HG03460 (cell line): ENCODE data around the gene SLC22A23.

Source experiments
- ATAC-seq: cut with Tn5 transposase; IDR thresholded peaks from one replicate; pipeline ENCODE4 v1.9.1; 2021; ENCODE audit not compliant: unreplicated experiment

Gene SLC22A23, protein sequence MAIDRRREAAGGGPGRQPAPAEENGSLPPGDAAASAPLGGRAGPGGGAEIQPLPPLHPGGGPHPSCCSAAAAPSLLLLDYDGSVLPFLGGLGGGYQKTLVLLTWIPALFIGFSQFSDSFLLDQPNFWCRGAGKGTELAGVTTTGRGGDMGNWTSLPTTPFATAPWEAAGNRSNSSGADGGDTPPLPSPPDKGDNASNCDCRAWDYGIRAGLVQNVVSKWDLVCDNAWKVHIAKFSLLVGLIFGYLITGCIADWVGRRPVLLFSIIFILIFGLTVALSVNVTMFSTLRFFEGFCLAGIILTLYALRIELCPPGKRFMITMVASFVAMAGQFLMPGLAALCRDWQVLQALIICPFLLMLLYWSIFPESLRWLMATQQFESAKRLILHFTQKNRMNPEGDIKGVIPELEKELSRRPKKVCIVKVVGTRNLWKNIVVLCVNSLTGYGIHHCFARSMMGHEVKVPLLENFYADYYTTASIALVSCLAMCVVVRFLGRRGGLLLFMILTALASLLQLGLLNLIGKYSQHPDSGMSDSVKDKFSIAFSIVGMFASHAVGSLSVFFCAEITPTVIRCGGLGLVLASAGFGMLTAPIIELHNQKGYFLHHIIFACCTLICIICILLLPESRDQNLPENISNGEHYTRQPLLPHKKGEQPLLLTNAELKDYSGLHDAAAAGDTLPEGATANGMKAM

DNA sequence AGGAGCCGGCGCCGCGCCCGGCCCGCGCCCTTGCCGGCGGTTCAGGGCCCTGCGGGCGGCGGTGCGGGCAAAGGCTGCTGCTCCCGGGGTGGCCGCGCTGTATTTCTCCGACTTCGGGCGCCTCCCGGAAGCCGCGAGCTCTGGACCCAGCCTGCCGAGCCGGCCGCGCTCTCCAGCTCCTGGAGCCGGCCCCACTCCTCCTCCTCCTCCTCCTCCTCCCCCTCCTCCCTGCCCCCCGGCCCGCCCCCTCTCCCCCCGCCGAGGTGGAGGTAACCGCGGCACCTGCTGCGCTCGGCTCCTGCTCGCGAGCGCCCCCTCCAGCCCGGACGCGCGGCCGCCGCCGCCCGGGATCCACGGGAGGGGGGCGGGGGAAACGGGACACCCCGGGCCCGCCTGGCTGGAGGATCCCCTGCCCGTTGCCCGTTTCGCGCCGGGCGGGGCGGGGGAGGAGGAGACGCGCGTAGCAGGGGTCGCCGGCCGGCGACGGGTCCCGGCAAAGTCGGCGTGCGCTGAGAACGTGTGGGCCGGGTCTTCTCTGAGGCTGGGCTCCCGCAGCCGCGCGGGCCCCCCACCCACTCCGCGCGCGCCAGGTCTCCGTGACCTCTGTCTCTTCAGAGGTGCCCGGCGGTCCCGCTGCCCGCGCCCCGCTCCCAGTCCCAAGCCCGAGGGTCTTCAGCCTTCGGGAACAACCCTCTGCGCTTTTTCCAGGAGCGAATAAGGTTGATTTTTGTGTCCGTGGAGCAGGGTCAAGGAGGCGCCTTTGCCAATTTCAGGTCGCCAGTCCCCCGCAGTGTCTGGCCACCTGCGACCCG, at the start of gene SLC22A23:
SLC22A23 (minus strand) TSS at position 153 of the 812 bp plus-strand sequence. CDS start 491 bp downstream, outside the sequence.
- ATAC-seq, result no peak

DNA sequence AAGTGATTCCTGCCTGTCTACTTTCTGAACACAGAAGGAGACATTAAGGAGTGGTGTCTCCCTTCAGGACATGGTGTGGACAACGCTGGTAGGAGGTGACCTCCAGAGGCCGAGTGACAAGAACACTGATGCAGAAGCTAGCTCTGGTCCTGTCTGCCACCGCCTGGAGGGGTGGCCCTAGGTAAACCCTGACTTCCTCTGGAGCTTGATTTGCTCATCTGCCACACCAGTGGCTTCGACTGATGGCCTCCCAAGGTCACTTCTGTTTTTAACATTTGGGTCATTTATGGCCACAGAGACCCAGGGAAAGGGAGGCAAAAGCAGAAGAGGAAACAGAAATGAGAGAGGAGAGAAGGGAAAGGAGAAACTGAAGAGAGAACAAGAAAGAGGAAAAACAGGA, 49.4 kb upstream of the SLC22A23 start:
- ATAC-seq, result no peak

DNA sequence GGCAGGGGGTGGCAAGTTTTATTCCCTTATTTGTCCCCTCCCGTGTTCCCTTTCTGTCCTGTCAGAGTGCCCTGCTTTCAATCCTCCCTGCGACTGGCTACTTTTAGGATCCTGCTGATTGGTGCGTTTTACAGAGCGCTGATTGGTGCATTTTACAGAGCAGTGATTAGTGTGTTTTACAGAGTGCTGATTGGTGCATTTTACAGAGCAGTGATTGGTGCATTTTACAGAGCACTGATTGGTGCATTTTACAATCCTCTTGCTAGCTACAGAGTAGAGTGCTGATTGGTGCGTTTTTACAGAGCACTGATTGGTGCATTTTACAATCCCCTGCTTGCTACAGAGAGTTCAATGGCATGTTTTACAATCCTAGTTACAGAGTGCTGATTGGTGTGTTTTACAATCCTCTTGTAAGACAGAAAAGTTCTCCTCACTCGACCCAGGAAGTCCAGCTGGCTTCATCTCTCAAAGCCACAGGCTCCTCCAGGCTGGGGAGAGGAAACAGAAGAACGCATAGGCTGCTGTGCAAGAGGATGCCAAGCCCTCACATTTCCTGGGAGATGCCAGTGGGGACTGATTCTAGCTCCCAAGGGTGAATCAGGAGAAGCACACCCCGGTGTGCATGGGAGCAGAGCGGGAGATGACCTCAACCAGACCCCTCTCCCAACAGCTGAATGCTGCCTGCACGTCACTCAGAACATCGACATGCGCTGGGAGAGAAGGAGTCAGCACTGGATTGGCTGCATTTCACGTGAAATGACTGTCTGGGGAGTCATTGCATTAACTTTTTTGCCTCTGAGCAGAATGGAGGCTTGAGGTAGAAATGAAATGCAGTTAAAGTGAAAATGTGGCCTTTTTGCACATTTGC, 48.3 kb upstream of the SLC22A23 start:
- no peak for ATAC-seq

DNA sequence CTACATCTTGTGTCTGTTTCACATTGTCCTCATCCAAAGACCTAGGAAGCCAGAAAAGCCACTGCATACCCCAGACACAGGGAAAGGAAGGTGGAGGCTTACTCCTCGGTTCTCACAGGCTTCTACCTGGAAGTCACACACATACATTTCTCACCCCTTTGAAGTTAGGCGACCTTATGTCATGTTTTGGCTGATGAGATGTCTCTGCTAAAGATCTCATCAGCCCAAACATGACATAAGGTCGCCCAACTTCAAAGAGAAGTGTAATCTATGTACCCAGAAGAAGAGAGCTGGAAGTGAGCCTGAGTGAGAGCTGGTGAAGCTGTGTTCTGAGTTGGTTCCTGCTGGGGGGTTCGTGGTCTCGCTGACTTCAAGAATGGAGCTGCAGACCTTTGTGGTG, 47.5 kb upstream of the SLC22A23 start:
- no peak for ATAC-seq

DNA sequence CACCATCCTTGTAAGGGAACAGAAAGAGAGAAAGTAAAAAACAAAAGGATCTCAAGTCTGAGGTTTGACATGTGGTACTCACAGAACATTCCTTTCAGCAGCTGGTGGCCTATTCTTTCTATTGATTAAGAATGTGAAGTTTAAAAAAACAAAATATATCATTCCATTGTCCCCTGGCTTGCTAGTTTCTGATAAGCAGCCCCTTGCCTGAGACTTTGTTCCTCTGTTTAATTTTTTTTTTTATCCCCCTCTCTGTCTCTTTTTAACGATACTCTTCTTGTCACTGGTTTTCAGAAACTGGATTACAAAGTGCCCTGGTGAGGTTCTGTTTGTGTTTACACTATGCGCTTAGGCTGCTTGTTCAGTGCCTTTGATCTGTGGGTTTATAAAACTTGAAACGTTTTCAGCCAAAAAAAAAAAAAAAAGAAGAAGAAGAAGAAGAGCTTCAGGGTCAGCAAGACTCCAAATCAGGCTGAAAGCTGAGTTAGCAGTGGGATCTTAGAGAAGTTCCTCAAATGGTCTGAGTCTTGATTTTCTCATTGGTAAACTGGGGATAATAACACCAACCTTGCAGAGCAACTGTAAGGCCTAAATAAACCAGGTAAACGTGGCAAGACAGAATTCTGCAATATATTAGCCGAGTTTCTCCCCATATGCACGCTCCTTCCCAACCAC, 45.1 kb upstream of the SLC22A23 start:
- no peak for ATAC-seq

DNA sequence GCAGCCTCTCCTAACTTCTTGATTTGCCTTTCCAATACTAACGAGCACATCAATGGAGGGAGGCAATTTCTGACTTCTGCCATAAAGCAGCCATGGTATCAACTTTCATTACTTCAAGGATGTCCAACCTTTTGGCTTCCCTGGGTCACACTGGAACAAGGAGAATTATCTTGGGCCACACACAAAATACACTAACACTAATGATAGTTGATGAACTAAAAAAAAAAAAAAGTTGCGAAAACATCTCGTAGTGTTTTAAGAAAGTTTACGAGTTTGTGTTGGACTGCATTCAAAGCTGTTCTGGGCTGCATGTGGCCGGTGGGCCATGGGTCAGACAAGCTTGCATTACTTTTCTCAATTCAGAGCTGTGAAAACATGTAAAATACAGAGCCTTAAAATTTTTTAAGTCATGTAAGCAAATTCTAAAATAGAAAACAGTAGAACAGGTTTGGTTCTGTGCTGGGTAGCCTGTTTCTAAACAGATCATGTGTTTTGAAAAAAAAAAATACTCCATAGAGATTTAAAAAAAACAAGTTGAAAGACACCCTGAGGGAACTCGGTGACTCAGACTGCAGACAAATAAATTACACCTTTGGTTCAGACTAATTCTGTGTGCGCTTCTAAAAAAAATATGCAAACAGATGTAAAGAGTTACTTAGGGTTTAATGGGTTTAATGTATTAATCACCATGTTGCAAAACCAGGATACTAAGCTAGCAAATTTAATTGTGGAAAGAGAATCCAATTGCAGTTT, 43.6 kb upstream of the SLC22A23 start:
- no peak for ATAC-seq

DNA sequence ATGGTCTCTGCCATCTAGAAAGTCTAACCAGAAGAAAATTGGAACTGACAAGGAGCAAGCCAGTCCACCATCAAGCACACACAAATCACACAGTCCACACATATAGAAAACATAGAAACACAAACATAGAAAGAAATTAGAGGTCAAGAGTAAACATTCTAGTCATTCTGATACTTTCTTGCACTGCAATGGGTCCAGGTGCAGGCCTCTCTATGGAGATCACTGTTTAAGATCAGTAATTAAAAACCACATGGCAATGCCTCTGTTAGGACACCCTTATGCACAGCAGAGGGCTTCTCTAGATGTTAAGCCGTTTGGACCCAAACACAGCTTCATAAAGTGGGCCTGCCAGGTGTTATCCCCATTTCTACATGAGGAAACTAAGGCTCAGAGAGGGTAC, 42.8 kb upstream of the SLC22A23 start:
- no peak for ATAC-seq

DNA sequence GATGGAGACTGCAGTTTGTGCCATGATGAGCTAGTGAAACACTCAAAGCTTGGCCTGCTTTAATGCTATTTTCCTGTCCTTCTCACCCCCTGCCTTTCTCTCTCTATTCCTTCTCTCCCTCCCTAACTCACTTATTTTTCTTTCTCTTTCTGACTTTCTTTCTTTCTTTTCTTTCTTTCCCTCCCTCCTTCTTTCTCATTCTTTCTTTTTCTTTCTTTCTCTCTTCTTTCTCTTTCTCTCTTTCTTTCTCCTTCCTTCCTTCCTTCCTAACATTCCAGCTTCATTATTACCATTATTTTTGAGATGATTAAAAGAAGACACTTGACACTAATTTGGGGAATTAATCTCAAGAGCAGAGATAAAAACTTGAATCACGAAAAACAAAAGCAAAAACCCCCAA, 39.5 kb upstream of the SLC22A23 start:
- ATAC-seq, result no peak

DNA sequence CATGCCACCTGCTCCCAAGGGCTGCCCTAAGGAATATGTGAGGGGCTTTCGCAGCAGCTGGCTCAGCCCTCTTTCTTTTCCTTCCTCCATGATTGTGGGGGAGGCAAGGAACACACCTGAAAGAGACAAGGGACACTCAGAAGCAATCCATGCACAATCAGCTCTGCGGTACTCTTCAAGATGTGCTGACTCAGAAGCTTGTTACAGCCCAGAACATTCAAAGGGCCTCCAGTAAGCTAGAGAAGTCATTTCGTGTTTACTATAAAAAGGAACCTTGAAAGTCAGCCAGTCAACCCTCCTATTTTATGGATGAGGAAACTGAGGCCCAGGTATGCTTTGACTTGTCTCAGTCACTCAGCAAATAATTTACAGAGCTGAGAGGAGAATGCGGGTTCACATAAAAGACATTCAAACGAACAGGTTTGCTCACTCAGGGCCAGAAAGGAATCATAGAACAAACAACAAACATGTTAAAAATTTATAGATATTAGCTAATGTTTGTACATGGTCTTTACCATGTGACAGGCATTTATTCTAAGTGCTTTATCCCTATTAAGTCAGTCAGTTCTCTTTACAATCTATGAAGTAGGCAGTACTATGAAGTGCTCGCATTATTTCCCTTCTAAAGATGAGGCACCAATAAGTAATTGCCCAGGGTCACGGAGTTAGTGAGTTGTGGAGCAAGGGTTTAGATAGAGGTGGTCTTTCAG, 37.7 kb upstream of the SLC22A23 start:
- no peak for ATAC-seq

DNA sequence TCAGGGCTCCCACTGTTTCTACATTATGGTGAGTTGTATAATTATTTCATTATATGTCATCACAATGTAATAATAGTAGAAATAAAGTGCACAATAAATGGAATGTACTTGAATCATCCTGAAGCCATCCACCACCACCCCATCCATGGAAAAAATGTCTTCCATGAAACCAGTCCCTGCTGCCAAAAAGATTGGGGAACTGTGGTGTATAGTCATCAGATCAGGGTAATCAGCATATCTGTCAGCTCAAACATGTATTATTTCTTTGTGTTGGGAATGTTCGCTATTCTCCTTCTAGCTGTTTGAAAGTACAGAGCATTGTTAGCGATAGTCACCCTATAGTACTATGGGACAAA, 33.8 kb upstream of the SLC22A23 start:
- no peak for ATAC-seq

DNA sequence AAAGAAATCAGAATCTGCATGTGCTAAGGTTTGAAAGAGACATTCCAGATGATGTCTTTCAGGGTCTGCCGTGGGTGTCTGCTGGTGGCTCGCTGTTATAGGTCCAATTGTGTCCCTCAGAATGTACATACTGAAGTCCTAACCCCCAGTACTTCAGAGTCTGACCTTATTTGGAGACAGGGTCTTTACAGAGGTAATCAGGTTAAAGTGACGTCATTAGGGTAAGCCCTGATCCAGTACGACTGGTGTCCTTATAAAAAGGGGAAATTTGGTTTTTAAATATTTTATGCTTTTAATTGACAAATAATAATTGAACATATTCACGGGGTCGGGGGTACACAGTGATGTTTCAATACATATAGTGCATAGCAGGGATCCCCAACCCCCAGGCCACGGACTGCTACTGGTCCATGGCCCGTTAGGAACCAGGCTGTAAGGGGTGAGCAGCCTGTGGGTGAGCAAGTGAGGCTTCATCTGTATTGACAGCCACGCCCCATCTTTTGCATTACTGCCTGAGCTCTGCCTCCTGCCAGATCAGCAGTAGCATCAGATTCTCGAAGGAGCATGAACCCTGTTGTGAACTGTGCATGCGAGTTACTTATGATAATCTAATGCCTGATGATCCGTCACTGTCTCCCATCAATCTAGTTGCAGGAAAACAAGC, 33.2 kb upstream of the SLC22A23 start:
- ATAC-seq, result no peak

DNA sequence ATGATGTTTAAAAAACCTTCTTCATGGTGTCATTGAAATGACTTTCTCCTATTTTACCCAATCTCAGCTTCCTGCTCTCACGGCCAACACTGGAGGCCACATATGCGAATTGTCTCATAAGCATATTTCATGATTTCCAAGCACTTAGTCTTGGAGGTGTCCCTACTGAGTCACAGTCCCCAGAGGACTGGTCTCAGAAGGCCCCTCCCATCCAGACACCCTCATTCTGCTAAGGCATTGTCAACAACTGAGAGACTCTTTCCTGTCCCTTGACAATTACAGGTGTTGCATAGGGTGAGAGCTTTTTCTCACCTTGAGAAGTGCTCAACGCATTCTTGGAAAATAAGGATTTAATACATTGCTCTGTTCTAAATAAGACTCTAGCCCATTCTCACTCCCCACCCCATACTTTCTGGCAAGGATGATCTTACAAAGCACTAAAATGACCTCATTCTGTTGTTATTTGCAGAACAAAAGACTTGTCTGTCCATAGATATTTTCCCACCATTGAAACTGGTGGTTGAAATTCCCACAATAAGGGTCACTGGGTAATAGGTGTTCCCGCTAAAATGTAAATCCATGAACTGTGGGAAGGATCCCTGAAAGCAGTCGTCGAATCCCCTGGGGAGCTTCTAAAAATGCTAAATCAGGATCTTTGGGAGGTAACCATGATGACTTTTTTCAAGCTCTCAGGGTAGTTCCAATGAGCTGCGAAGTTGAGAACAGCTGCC, 32.3 kb upstream of the SLC22A23 start:
- ATAC-seq, result no peak

DNA sequence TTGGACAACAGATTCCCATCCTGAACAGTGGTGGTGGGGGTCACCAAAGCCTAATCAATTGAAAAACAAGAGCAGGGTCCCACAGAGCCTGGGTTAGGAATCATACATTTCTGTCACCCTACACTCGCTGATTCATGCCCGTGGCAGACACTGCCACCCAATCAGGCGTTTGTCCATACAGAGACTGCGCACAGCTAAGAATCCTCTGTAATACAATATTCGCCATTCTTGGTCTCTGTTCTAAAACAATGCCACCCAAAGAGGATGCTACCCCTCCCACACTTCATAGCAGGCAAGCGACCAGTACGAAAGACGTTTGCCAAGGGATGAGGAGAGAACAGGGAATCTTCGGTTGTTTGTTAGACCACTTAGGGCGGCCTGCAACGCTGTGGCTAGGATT, 28.1 kb upstream of the SLC22A23 start:
- ATAC-seq, result no peak

DNA sequence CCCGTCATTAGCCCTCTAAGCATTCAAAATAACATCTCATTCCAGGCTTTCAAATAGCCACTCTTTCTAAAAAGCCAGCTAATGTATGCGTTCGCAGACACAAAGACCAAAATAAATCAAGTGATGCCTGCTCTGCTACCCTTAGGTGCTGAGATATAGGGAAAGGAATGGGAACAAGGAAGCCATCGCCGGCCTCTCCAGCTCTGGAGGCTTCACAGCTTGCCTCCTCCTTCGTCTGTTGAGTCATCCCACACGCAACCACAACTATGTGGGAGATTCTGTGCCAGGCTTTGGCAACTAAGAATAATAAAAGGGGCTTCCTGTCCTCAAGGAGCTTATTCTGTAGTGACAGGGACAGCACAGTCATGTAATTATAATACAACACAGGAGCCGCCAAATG, 27.3 kb upstream of the SLC22A23 start:
- no peak for ATAC-seq

DNA sequence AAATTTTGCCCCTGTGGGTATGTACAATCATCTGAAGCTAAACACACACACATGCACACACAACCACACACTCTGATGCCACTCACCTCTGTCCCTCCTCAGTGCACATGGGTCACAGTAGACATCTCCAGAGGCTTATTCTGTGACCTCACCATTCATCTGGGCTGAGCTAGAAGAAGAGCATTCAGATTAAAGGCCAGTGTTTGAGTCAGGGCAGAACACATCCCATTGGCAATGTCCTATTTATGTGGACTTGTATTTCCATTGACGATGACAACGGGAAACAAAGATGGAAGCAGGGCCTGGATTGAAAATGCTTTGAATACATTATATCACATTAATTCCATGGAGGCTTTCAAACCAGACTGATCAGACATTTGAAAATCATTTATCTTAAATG, 26.8 kb upstream of the SLC22A23 start:
- no peak for ATAC-seq

DNA sequence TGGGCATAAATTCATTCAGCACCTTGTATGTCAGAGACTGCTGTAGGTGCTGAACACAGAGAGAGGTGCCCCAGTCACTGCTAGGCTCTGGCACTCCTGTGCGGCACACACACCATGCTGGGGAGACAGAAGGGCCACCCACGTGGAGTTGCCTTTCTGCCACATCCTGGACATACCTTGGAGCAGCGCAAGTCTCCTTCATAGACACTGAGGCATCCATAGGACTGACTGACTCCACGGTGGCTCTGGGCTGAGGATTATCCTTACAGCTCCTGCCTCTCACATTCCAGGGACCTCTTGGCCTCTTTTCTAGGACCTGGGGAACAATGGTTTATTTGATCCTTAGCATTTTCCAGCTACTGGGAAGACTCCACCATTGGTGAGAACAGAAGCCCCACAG, 26.0 kb upstream of the SLC22A23 start:
- ATAC-seq, result no peak

DNA sequence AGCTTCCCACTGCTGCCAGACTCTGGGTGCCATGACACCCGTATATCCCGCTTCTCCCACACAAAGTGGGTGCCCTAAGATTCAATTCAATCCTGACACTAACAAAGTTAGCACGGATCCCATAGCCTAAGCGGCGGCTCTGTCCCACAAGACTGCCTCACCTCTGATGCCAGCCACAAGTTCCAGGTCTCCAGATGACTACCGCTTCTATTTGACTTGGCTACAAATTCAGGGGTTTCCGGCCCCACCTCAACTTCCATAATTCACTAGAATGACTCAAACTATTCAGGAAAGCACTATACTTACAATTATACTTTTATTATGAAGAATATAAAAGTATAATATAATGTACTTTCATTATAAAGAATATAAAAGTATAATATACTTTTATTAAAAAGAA, 24.8 kb upstream of the SLC22A23 start:
- no peak for ATAC-seq

DNA sequence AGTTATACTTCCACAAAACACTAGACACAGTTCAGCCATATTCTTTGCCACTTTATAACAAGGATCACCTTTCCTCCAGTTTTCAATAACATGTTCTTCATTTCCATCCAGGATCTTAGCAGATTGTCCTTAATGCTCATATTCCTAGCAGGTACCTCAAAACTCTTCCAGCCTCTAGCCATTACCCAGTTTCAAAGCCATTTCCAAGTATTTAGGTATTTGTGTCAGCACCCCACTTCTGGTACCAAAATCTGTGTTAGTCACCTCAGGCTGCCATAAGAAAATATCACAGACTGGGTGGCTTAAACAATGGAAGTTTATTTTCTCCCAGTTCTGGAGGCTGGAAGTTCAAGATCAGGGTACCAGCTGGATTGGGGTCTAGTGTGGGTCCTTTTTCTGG, 23.2 kb upstream of the SLC22A23 start:
- no peak for ATAC-seq
